ES-I3 (cell line): Measurements from ENCODE around the gene HIRIP3.

Source experiments
- H3K36me3 ChIP-seq: 2 replicates; pipeline ENCODE4 v1.6.1; 2013; ENCODE audit warnings: mild to moderate bottlenecking, low read length, control low read depth, moderate library complexity; ENCODE audit not compliant: insufficient read depth
- H3K4me1 ChIP-seq: 2 replicates; pipeline ENCODE4 v1.6.1; 2013; ENCODE audit warnings: mild to moderate bottlenecking, control low read depth, low read length; ENCODE audit not compliant: insufficient read depth
- H3K9ac ChIP-seq: 2 replicates; pipeline ENCODE4 v1.6.1; 2013; ENCODE audit warnings: low read depth, mild to moderate bottlenecking, low read length, moderate library complexity
- H3K9me3 ChIP-seq: 2 replicates; pipeline ENCODE4 v1.6.1; 2013; ENCODE audit warnings: mild to moderate bottlenecking, low read length, moderate library complexity; ENCODE audit not compliant: control insufficient read depth, insufficient read depth

Gene HIRIP3

GRCh38 chr16:30009085-30009862, 13.9 kb upstream of the HIRIP3 start:
- H3K4me1 ChIP-seq: no peaks in the 10 kb centered on the region; the same call in 1 of the 2 replicates
- H3K9me3 ChIP-seq: no peaks in the 10 kb centered on the region
- no peaks in the 10 kb centered on the region for H3K36me3 ChIP-seq
- H3K9ac ChIP-seq: no peak overlapping the region; the same call in 1 of the 2 replicates

GRCh38 chr16:30007378-30007895, 12.0 kb upstream of the HIRIP3 start:
- H3K9me3 ChIP-seq: no peaks in the 10 kb centered on the region
- no peaks in the 10 kb centered on the region; the same call in 1 of the 2 replicates for H3K4me1 ChIP-seq
- H3K9ac ChIP-seq: no peak overlapping the region
- H3K36me3 ChIP-seq: no peaks in the 10 kb centered on the region

- no peaks in the 10 kb centered on the region; the same call in 1 of the 2 replicates for H3K36me3 ChIP-seq
- H3K4me1 ChIP-seq: no peaks in the 10 kb centered on the region; the same call in 1 of the 2 replicates
- H3K9ac ChIP-seq: no peak overlapping the region
- H3K9me3 ChIP-seq: no peaks in the 10 kb centered on the region
Observed at GRCh38 chr16:30006659-30007377, 11.4 kb upstream of the HIRIP3 start.

- H3K36me3 ChIP-seq: no peaks in the 10 kb centered on the region; the same call in 1 of the 2 replicates
- H3K9me3 ChIP-seq: no peaks in the 10 kb centered on the region
- no peaks in the 10 kb centered on the region; the same call in 1 of the 2 replicates for H3K4me1 ChIP-seq
- no peak overlapping the region for H3K9ac ChIP-seq
Observed at GRCh38 chr16:30006095-30006473, 10.7 kb upstream of the HIRIP3 start.

- no peaks in the 10 kb centered on the region; the same call in 1 of the 2 replicates for H3K4me1 ChIP-seq
- H3K36me3 ChIP-seq: no peaks in the 10 kb centered on the region; the same call in 1 of the 2 replicates
- H3K9ac ChIP-seq: no peak overlapping the region
- no peaks in the 10 kb centered on the region for H3K9me3 ChIP-seq
Observed at GRCh38 chr16:30005341-30006094, 10.1 kb upstream of the HIRIP3 start.

- no peaks in the 10 kb centered on the region; the same call in 1 of the 2 replicates for H3K4me1 ChIP-seq
- no peaks in the 10 kb centered on the region; the same call in 1 of the 2 replicates for H3K36me3 ChIP-seq
- H3K9me3 ChIP-seq: no peaks in the 10 kb centered on the region
- no peak overlapping the region for H3K9ac ChIP-seq
Observed at GRCh38 chr16:30004811-30005242, 9.4 kb upstream of the HIRIP3 start.

GRCh38 chr16:30004424-30004776, 9.0 kb upstream of the HIRIP3 start:
- Histone ChIP-seq H3K9ac (no peak overlapping the region), H3K9me3 (no peaks in the 10 kb centered on the region), H3K36me3 (no peaks in the 10 kb centered on the region; the same call in 1 of the 2 replicates), H3K4me1 (no peaks in the 10 kb centered on the region; the same call in 1 of the 2 replicates)

GRCh38 chr16:30003670-30004423, 8.4 kb upstream of the HIRIP3 start:
- no peaks in the 10 kb centered on the region for H3K9me3 ChIP-seq
- no peaks in the 10 kb centered on the region; the same call in 1 of the 2 replicates for H3K36me3 ChIP-seq
- H3K4me1 ChIP-seq: no peaks in the 10 kb centered on the region
- H3K9ac ChIP-seq: no peak overlapping the region

GRCh38 chr16:30002614-30003346, 7.4 kb upstream of the HIRIP3 start:
- H3K36me3 ChIP-seq: no peaks in the 10 kb centered on the region; the same call in 1 of the 2 replicates

GRCh38 chr16:30000735-30001631, 5.6 kb upstream of the HIRIP3 start:
- Histone ChIP-seq H3K9ac (peak overlapping the region; percentile 3; the same call in 1 of the 2 replicates), H3K4me1 (no peaks in the 10 kb centered on the region), H3K36me3 (no peaks in the 10 kb centered on the region; the same call in 1 of the 2 replicates), H3K9me3 (no peaks in the 10 kb centered on the region)

More at GRCh38 chr16:30002614-30003346, 7.4 kb upstream of the HIRIP3 start:
- Histone ChIP-seq H3K9ac (no peak overlapping the region), H3K4me1 (no peaks in the 10 kb centered on the region), H3K9me3 (no peaks in the 10 kb centered on the region)

- Histone ChIP-seq H3K36me3 (no peaks in the 10 kb centered on the region; the same call in 1 of the 2 replicates), H3K4me1 (no peaks in the 10 kb centered on the region; the same call in 1 of the 2 replicates), H3K9me3 (no peaks in the 10 kb centered on the region), H3K9ac (no peak overlapping the region)
Observed at GRCh38 chr16:29999605-30000004, 4.2 kb upstream of the HIRIP3 start.

GRCh38 chr16:29996766-29997250, 1.4 kb upstream of the HIRIP3 start:
- no peaks in the 10 kb centered on the region for H3K9me3 ChIP-seq
- H3K4me1 ChIP-seq: no peaks in the 10 kb centered on the region; the same call in 1 of the 2 replicates
- H3K9ac ChIP-seq: peak overlapping the region; percentile 65
- H3K36me3 ChIP-seq: peaks cover 4% of the 10 kb centered on the region; the same call in 1 of the 2 replicates
